A673 (cell line): Measurements from ENCODE around the gene APLN.

ENCODE experiments used
- EZH2 ChIP-seq: fragments of 200-600 bp; sonication (generic); IDR thresholded peaks from 2 replicates; pipeline ENCODE4 v1.6.1; 2017; ENCODE audit warnings: borderline replicate concordance, low read depth, mild to moderate bottlenecking, mixed read lengths, antibody characterized with exemption, low read length; ENCODE audit not compliant: poor library complexity, severe bottlenecking
- TF ChIP-seq, protein P1 (sequence below): fragments of 300-800, 200-600 bp; sonication (generic); conservative IDR thresholded peaks from 2 replicates; pipeline ENCODE4 v1.5.1; 2017; ENCODE audit warnings: low read depth, mild to moderate bottlenecking, antibody characterized with exemption, low read length, moderate library complexity, mixed read lengths

DNA sequence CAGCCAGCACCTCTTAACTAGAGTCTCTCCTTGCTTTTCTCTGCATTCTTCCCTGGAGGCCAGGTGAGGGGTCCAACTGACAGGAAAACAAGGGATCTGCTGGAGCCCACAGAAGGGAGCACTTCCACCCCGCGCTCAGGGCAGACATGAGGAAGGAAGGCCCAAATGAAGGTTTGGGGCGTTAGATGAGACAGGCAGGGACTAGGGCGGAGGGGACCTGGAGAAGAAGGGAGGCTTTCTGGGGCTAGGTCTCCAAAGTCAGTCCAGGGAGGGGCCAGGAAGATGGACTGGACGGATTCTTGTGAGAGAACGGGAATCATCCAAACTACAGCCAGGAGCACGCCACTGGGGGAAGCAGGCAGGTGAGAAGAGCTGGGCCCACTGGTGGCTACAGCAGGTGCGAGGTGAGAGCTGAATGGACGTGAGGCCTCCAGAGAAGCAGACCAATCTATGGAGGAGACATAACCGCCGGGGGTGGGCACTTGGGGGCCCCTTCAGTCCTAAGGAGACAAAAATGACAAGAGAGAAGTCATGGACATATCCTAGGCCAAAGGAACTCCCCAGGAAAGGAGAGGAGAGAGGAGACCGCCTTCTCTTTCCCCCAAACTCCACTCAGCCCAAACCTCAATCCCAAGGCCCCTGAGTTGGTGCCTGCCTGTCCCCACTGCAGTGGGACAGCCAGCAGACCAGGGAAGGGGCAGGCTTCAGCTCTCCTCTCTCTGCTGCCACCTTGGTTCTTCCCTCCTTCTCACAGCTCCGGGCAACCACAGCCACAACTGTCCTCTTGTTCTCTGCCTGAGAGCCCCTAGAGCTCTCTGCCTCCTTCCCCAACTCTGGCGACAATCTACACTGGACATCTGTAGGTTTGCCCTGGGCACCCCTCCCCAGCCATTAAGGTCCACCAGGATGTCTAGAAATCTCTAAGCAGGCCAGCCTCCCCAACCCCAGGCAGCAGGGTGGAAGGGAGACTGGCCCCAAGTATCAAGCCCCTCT, 7.0 kb downstream of the APLN start:
- TF ChIP-seq EZH2: no peak
- TF ChIP-seq, protein P1, sequence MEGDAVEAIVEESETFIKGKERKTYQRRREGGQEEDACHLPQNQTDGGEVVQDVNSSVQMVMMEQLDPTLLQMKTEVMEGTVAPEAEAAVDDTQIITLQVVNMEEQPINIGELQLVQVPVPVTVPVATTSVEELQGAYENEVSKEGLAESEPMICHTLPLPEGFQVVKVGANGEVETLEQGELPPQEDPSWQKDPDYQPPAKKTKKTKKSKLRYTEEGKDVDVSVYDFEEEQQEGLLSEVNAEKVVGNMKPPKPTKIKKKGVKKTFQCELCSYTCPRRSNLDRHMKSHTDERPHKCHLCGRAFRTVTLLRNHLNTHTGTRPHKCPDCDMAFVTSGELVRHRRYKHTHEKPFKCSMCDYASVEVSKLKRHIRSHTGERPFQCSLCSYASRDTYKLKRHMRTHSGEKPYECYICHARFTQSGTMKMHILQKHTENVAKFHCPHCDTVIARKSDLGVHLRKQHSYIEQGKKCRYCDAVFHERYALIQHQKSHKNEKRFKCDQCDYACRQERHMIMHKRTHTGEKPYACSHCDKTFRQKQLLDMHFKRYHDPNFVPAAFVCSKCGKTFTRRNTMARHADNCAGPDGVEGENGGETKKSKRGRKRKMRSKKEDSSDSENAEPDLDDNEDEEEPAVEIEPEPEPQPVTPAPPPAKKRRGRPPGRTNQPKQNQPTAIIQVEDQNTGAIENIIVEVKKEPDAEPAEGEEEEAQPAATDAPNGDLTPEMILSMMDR: no peak
